ENCODE measurements around the gene KMT2C. TPM values are rescaled to one million over a fixed set of nuclear protein-coding genes. Genes with fewer than 3 reads are reported as not detected.
A peak's percentile ranks its signal among the peaks of the same experiment; 100 is the strongest.

The KMT2C gene
- total and polyA plus RNA-seq, 10 donors = 5.3 to 147 (median 107) TPM

GRCh38 chr7:152370297-152370696 lies 65.5 kb downstream of the KMT2C start:
- DNase-seq = no peak
- Histone ChIP-seq H3K27me3 (replicated peaks in 1 of 7) (no peaks in the 10 kb centered on the region), H3K36me3 (peaks cover 2 to 12% (median 5%) of the 10 kb centered on the region in 6 donors), H3K27ac (no peak overlapping the region), H3K9me3 (peaks cover 0 to 27% (median 17%) of the 10 kb centered on the region in 8 donors), H3K4me1 (peaks cover 0 to 74% (median 18%) of the 10 kb centered on the region in 6 donors), H3K4me3 (no peak overlapping the region)
- no peak for TF ChIP-seq POLR2AphosphoS5 (IDR thresholded peaks at IDR 0.05)
- TF ChIP-seq POLR2A (IDR thresholded peaks at IDR 0.05) = no peak
- TF ChIP-seq, protein P1, sequence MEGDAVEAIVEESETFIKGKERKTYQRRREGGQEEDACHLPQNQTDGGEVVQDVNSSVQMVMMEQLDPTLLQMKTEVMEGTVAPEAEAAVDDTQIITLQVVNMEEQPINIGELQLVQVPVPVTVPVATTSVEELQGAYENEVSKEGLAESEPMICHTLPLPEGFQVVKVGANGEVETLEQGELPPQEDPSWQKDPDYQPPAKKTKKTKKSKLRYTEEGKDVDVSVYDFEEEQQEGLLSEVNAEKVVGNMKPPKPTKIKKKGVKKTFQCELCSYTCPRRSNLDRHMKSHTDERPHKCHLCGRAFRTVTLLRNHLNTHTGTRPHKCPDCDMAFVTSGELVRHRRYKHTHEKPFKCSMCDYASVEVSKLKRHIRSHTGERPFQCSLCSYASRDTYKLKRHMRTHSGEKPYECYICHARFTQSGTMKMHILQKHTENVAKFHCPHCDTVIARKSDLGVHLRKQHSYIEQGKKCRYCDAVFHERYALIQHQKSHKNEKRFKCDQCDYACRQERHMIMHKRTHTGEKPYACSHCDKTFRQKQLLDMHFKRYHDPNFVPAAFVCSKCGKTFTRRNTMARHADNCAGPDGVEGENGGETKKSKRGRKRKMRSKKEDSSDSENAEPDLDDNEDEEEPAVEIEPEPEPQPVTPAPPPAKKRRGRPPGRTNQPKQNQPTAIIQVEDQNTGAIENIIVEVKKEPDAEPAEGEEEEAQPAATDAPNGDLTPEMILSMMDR (IDR thresholded peaks at IDR 0.05 in 8 of 11, conservative IDR thresholded peaks at IDR 0.05 in 3 of 11) = no peak
- intact Hi-C loops (cut with DNase I; ENCODE audit: low total_unique reads) = no loop called here

DNA sequence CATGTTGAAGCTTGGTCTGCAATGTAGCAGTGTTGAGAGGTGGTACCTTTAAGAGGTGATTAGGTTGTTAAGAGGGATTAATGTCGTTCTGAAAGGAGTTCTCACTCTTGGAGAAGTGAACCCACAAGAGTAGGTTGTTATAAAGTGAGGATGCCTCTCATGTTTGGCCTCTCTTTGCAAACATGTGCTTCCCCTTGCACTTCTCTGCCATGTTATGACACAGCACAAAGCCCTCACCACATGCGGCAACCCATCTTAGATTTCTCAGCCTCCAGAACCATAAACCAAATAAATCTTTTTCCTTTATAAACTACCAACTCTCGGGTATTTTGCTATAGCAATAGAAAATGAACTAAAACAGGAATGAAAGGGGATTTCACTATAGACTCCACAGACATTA lies 66.3 kb downstream of the KMT2C start:
- TF ChIP-seq POLR2A (IDR thresholded peaks at IDR 0.05) (no peak), POLR2AphosphoS5 (IDR thresholded peaks at IDR 0.05) (no peak)
- TF ChIP-seq, protein P1 (IDR thresholded peaks at IDR 0.05 in 8 of 11, conservative IDR thresholded peaks at IDR 0.05 in 3 of 11) = no peak
- 49 to 75% (median 64%) methylated on average over 3 of the region's 3 CpGs for WGBS, 5 donors
- peaks cover 0 to 74% (median 16%) of the 10 kb centered on the region in 6 donors for H3K4me1 ChIP-seq
- no peaks in the 10 kb centered on the region for H3K27me3 ChIP-seq (replicated peaks in 1 of 7)
- peaks cover 0 to 27% (median 17%) of the 10 kb centered on the region in 8 donors for H3K9me3 ChIP-seq
- DNase-seq = no peak
- peaks cover 2 to 12% (median 5%) of the 10 kb centered on the region in 6 donors for H3K36me3 ChIP-seq
- H3K27ac ChIP-seq = no peak overlapping the region
- H3K4me3 ChIP-seq = no peak overlapping the region
- intact Hi-C loops (cut with DNase I; ENCODE audit: low total_unique reads) = no loop called here

GRCh38 chr7:152367170-152367569 lies 68.6 kb downstream of the KMT2C start:
- no peak for DNase-seq
- Histone ChIP-seq H3K4me3 (no peak overlapping the region), H3K4me1 (peaks cover 0 to 85% (median 28%) of the 10 kb centered on the region in 6 donors), H3K27me3 (replicated peaks in 1 of 7) (no peaks in the 10 kb centered on the region), H3K36me3 (peaks cover 2 to 12% (median 5%) of the 10 kb centered on the region in 6 donors), H3K9me3 (peaks cover 0 to 15% (median 8%) of the 10 kb centered on the region in 8 donors), H3K27ac (no peak overlapping the region)
- TF ChIP-seq POLR2A (IDR thresholded peaks at IDR 0.05) (no peak), POLR2AphosphoS5 (IDR thresholded peaks at IDR 0.05) (no peak)
- TF ChIP-seq, protein P1 (IDR thresholded peaks at IDR 0.05 in 8 of 11, conservative IDR thresholded peaks at IDR 0.05 in 3 of 11) = no peak
- 94 to 96% (median 94%) methylated on average over 8 of the region's 8 CpGs for WGBS, 5 donors
- intact Hi-C loops (cut with DNase I; ENCODE audit: low total_unique reads) = no loop called here

DNA sequence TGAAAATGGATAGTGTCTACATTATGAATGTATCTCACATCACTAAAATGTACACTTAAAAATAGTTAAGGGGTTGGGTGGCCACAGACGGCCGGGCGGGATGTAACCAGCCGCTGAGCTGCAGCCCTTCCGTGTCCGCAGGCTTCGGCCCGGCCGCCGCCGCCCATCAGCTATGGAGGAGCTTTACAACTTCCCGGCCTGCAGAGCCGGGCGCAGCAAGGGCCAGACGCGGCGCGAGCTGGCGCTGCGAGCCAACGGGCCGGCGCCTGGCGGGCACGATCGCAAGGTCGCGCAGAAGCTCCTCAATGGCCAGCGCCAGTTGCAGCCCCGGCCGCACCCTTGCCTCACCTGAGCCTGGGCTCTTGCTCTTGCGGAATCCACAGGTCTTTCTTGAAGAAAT lies 69.1 kb downstream of the KMT2C start:
- H3K4me1 ChIP-seq = peaks cover 0 to 89% (median 29%) of the 10 kb centered on the region in 6 donors
- intact Hi-C loops (cut with DNase I; ENCODE audit: low total_unique reads) = no loop called here
- peaks cover 0 to 10% (median 3%) of the 10 kb centered on the region in 8 donors for H3K9me3 ChIP-seq
- no peak overlapping the region for H3K4me3 ChIP-seq
- no peaks in the 10 kb centered on the region for H3K27me3 ChIP-seq (replicated peaks in 1 of 7)
- peak; percentile 76 for DNase-seq
- H3K36me3 ChIP-seq = peaks cover 2 to 12% (median 5%) of the 10 kb centered on the region in 6 donors
- TF ChIP-seq POLR2AphosphoS5 (IDR thresholded peaks at IDR 0.05) = peak in 2 of 3 donors; percentile 43 to 62
- TF ChIP-seq POLR2A (IDR thresholded peaks at IDR 0.05) = no peak
- no peak overlapping the region for H3K27ac ChIP-seq
- WGBS, 5 donors = 81 to 91% (median 85%) methylated on average over 29 to 32 of the region's 32 CpGs
